Right lobe of liver (tissue), 4 donors: ENCODE measurements around the gene CFAP100.

ENCODE experiments used
- POLR2A ChIP-seq: fragments of 450-650 bp; IDR thresholded peaks from one replicate; pipeline ENCODE4 v1.6.1; 2017; ENCODE audit warnings: antibody characterized with exemption, mild to moderate bottlenecking
- TF ChIP-seq, protein P1 (sequence below), 4 donors: fragments of 200-600 bp in 3 of 4; fragments of 450-650 bp in 1 of 4; IDR thresholded peaks; one replicate each; pipeline versions ENCODE4 v1.5.1 to v1.8.0; 2016 to 2022; ENCODE audit warnings: antibody characterized with exemption in 4 of 4, mild to moderate bottlenecking in 2 of 4
- donor health status: DM: no; HTN: no; CAD: no.
- donor health status: DM: no; HTN: no; CAD: no.
- donor health status: DM: no; HTN: yes; CAD: no.

DNA sequence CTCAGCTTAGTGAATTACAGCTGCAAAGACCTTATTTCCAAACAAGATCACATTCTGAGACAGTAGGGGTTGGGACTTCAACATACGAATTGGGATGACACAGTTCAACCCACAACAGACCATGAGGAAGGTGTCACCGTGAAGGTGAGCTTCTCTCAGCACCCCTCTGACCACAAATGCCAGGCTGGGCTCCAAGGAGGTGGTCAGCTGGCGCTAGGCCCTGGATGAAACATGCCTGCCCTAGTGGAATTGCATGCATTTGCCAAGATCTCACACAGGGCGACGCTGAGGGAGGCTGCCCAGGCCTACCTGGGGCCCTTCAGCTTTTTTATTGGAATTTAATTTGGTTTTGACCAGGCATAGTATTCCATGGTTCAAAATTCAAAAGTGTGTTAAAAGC is 1.8 kb downstream of the CFAP100 start:
- TF ChIP-seq, protein P1, sequence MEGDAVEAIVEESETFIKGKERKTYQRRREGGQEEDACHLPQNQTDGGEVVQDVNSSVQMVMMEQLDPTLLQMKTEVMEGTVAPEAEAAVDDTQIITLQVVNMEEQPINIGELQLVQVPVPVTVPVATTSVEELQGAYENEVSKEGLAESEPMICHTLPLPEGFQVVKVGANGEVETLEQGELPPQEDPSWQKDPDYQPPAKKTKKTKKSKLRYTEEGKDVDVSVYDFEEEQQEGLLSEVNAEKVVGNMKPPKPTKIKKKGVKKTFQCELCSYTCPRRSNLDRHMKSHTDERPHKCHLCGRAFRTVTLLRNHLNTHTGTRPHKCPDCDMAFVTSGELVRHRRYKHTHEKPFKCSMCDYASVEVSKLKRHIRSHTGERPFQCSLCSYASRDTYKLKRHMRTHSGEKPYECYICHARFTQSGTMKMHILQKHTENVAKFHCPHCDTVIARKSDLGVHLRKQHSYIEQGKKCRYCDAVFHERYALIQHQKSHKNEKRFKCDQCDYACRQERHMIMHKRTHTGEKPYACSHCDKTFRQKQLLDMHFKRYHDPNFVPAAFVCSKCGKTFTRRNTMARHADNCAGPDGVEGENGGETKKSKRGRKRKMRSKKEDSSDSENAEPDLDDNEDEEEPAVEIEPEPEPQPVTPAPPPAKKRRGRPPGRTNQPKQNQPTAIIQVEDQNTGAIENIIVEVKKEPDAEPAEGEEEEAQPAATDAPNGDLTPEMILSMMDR (IDR thresholded peaks at IDR 0.05) = no peak
- TF ChIP-seq POLR2A = no peak
